Measurements from ENCODE around the gene MKLN1.

- TF ChIP-seq CTCF (conservative IDR thresholded peaks at IDR 0.05; ENCODE audit: low read length), result no peak
- TF ChIP-seq EZH2phosphoT487 (IDR thresholded peaks at IDR 0.05; ENCODE audit: borderline replicate concordance, low read depth, low read length), result no peak
These were observed 56.0 kb downstream of the MKLN1 start for GRCh38 chr7:131383417-131384285.
